GM13976 (cell line): ENCODE measurements around the gene ANKRD37.
A peak's percentile ranks its signal among the peaks of the same experiment; 100 is the strongest.

Source experiments
- DNase-seq: peaks from one replicate; pipeline ENCODE4 v3.0.0; 2012; ENCODE audit warnings: low spot score
- CTCF ChIP-seq: IDR thresholded peaks from 2 replicates; pipeline ENCODE4 v1.5.1; 2012; ENCODE audit warnings: borderline replicate concordance, mild to moderate bottlenecking; ENCODE audit not compliant: insufficient read depth; ENCODE audit errors: extremely low read depth, missing control alignments, control extremely low read depth
- in situ Hi-C: fragments of 300-500 bp; cut with MboI; formaldehyde crosslinking; loops from one replicate; pipeline ENCODE4 v1.12.0; 2022; ENCODE audit warnings: low sequenced_read_pairs, mixed read lengths, inconsistent platforms; ENCODE audit not compliant: unreplicated experiment

Gene ANKRD37

DNA sequence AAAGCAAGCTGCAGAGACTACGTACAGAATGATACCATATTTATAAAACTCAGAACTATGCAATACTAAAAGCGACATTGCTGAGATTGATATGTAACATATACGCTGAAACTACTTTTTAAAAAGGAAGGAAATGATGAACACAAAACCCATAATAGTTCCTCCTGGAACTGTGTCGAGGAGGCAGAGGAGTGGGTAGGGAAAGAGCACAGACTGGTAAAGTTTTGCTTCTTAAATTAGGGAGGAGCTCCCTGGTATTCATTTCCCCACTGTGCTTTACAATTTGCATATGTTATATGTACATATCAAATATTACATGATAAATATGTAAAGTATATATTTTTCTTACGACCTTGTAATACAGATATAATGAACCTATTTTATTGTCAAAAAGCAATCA is 15.2 kb downstream of the ANKRD37 start:
- in situ Hi-C loops: no loop called here
- DNase-seq: no peak
- TF ChIP-seq CTCF: no peak

GRCh38 chr4:185412412-185412811 is 15.8 kb downstream of the ANKRD37 start:
- in situ Hi-C loops: no loop called here
- DNase-seq: no peak
- TF ChIP-seq CTCF: no peak

- in situ Hi-C loops: no loop called here
- no peak for DNase-seq
- no peak for TF ChIP-seq CTCF
Measured at GRCh38 chr4:185416955-185417354, 20.3 kb downstream of the ANKRD37 start.

GRCh38 chr4:185421366-185422124 is 24.9 kb downstream of the ANKRD37 start:
- in situ Hi-C loops: no loop called here
- no peak for DNase-seq
- no peak for TF ChIP-seq CTCF

DNA sequence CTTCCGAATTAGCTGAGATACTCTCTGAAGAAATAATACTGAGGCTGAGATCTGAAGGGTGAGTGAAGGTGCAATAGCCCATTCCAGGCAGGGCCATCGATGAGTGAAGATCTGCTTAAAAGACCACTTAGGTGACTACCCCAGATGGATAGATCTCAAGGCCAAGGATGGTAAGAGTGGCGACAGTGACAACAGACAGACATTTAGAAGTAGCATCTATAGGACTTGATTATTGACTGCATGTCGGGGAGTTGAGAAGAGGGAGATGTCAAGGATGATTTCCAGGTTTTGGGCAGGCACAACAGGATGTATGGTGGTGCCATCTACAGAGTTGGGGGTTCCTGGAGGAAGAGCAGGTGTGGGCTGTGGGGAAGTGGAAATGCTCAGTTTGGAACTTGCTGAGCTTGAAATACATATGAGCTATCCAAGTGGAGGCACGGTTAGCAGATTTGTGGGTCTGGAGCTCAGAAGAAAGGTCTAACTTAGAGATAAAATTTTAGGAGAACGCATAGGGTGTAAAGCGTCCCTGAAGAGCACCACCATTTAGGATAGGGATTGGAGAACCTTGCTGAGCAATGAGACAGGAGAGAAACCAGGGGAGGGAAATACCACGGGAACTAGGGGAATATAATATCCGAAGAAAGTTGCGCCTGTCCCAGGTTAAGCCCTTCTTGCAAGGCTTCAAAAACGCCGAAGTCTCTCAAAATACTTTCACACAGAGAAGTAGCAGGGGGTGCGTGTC is 28.4 kb downstream of the ANKRD37 start:
- in situ Hi-C loops: no loop called here
- TF ChIP-seq CTCF: no peak
- DNase-seq: no peak

GRCh38 chr4:185425647-185426352 is 29.2 kb downstream of the ANKRD37 start, which contains the start of gene UFSP2:
Gene UFSP2, minus strand, starts transcription at chr4:185425964. Its CDS starts 96 bp downstream, at chr4:185425868.
- DNase-seq: peak; percentile 93
- no peak for TF ChIP-seq CTCF
- in situ Hi-C loops: no loop called here
